ENCODE measurements around the gene SPG11.
"Not testable (repeated sequence)": the region's sequence is repeated elsewhere in the genome, so short reads cannot be mapped to it uniquely, and the experiment has no call there.

SPG11 gene

GRCh38 chr15:44620081-44620480 is 43.4 kb downstream of the SPG11 start:
- no peak for DNase-seq

GRCh38 chr15:44616974-44617373 is 46.5 kb downstream of the SPG11 start:
- no peak for DNase-seq

GRCh38 chr15:44606740-44607139 is 56.7 kb downstream of the SPG11 start:
- DNase-seq: no peak

- DNase-seq: no peak
These were observed 60.3 kb downstream of the SPG11 start for GRCh38 chr15:44603126-44603525.

GRCh38 chr15:44598892-44599291 is 64.6 kb downstream of the SPG11 start:
- no peak for DNase-seq

- DNase-seq: no peak
These were observed 65.4 kb downstream of the SPG11 start for GRCh38 chr15:44598066-44598465.

- no peak for DNase-seq
These were observed 66.9 kb downstream of the SPG11 start for GRCh38 chr15:44596511-44597010.

GRCh38 chr15:44595656-44596510 is 67.6 kb downstream of the SPG11 start:
- DNase-seq: no peak

GRCh38 chr15:44595246-44595645 is 68.2 kb downstream of the SPG11 start:
- no peak for DNase-seq

- no peak for DNase-seq
These were observed 70.3 kb downstream of the SPG11 start for GRCh38 chr15:44593042-44593736.

- DNase-seq: no peak
These were observed 72.1 kb downstream of the SPG11 start for GRCh38 chr15:44591326-44591725.

GRCh38 chr15:44588541-44588940 is 74.9 kb downstream of the SPG11 start:
- no peak for DNase-seq

GRCh38 chr15:44585633-44586032 is 77.8 kb downstream of the SPG11 start:
- no peak for DNase-seq

- no peak for DNase-seq
These were observed 79.2 kb downstream of the SPG11 start for GRCh38 chr15:44584162-44584749.

- DNase-seq: no peak
These were observed 83.4 kb downstream of the SPG11 start for GRCh38 chr15:44580105-44580504.

- no peak for DNase-seq
These were observed 88.7 kb downstream of the SPG11 start for GRCh38 chr15:44574734-44575133.

- DNase-seq: no peak
These were observed 90.1 kb downstream of the SPG11 start for GRCh38 chr15:44573386-44573785.

GRCh38 chr15:44570361-44570760 is 93.1 kb downstream of the SPG11 start:
- no peak for DNase-seq

GRCh38 chr15:44569316-44569715 is 94.1 kb downstream of the SPG11 start:
- no peak for DNase-seq

- no peak for DNase-seq
These were observed 95.1 kb downstream of the SPG11 start for GRCh38 chr15:44568338-44568737.

GRCh38 chr15:44566155-44566540 is 97.3 kb downstream of the SPG11 start:
- no peak for DNase-seq

- no peak for DNase-seq
These were observed 97.9 kb downstream of the SPG11 start for GRCh38 chr15:44565387-44566154.

GRCh38 chr15:44560926-44561325 is 102.5 kb downstream of the SPG11 start:
- DNase-seq: not testable (repeated sequence)
